Activated T-cell treated with anti-CD3 and anti-CD28 coated beads, Interleukin-2, amount 50 U/mL, for 4 hours (primary cell): ENCODE data around the gene TMEM167A. TPM values are rescaled to one million over a fixed set of nuclear protein-coding genes. Genes with fewer than 3 reads are reported as not detected.

ENCODE experiments used
- ATAC-seq, 2 donors: fragments of 200-7000 bp; cut with Tn5 transposase; one replicate each; pipeline ENCODE4 v1.10.0; 2021
- DNase-seq: peaks from one replicate; pipeline ENCODE4 v3.0.0-alpha.2; 2020
- H3K27me3 Mint-ChIP-seq: one replicate; pipeline ENCODE4 v1.8.0; 2021; ENCODE audit warnings: low read depth, mixed read lengths
- H3K36me3 Mint-ChIP-seq: one replicate; pipeline ENCODE4 v1.8.0; 2022; ENCODE audit warnings: mixed read lengths; ENCODE audit not compliant: insufficient read depth
- H3K4me1 Mint-ChIP-seq: one replicate; pipeline ENCODE4 v1.8.0; 2021; ENCODE audit warnings: low read depth, mixed read lengths
- H3K4me3 Mint-ChIP-seq: one replicate; pipeline ENCODE4 v1.8.0; 2021; ENCODE audit warnings: mild to moderate bottlenecking, moderate library complexity, mixed read lengths
- H3K9me3 Mint-ChIP-seq: one replicate; pipeline ENCODE4 v1.8.0; 2021; ENCODE audit warnings: mixed read lengths
- total RNA-seq, 3 donors: library from RNA; stranded (reverse); gene quantifications; one replicate each; pipeline ENCODE4 v1.2.1, GENCODE V29; 2021

TMEM167A gene
- total RNA-seq, 3 donors from 2014 or later = 99.5 to 114 (median 111) TPM

DNA sequence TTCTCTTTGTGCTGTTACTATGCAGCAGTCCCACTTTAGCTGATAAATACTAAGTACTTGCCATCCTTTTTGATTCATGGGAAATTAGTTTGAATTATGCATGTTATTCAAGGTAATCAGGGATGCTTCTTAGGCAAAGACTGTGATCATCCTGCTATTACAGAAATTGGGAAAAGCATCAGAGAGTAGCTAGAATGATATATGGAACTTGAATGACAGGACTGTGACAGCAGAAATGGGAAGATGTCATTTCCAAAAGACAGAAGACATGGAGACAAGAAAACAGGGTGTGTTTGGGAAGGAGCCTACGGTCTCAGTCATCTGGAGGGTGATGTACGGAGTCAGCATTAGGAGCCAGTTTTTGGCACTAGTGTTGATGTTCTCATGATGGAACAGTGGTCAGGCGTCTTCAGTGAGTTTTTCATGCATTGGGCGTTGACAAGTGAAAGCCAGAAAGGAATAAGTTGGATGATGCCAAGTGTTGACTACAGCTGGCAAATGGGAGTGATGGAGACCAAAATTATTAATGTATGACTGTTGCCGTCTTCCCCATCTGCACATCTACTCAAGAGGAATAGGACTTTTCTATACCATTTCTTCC lies 70.4 kb downstream of the TMEM167A start:
- ATAC-seq = no peak
- Mint-ChIP-seq H3K9me3 (peaks cover 4% of the 10 kb centered on the region), H3K36me3 (no peaks in the 10 kb centered on the region), H3K4me3 (no peak overlapping the region), H3K4me1 (no peaks in the 10 kb centered on the region), H3K27me3 (peaks cover 6% of the 10 kb centered on the region)
- no peak for DNase-seq

DNA sequence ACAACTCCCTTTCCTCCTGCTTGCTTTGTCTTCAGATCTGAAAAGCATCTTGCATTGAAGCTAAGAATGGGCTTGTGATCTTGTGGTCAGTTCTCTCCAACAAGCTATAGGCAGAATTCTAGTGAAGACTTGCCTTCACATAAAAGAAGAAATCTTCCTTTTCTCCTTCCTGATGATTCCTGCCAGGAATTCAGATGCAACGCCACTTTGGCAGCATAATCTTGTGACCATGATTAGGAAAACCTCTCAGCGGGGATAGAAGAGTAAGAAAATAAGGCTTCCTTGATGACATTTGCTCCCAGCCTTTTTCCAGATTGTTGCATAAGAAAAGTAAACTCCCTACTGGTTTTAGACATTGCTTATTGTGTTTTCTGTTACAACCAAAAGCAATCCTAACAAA lies 73.4 kb downstream of the TMEM167A start:
- no peaks in the 10 kb centered on the region for H3K36me3 Mint-ChIP-seq
- no peak for DNase-seq
- no peak for ATAC-seq
- H3K4me1 Mint-ChIP-seq = no peaks in the 10 kb centered on the region
- H3K4me3 Mint-ChIP-seq = no peak overlapping the region
- peaks cover 6% of the 10 kb centered on the region for H3K27me3 Mint-ChIP-seq
- no peaks in the 10 kb centered on the region for H3K9me3 Mint-ChIP-seq

Other genes starting within 250 kb of the TMEM167A start
- 1 to 10 TPM; 7.6 to 8.8 (median 8.7) TPM for gene XRCC4, start 153 bp upstream of the TMEM167A start, total RNA-seq